ENCODE measurements around the gene USP6NL. TPM values are rescaled to one million over a fixed set of nuclear protein-coding genes. Genes with fewer than 3 reads are reported as not detected.

USP6NL gene
- total and polyA plus RNA-seq, 8 donors = 2.2 to 10.4 (median 5.1) TPM

DNA sequence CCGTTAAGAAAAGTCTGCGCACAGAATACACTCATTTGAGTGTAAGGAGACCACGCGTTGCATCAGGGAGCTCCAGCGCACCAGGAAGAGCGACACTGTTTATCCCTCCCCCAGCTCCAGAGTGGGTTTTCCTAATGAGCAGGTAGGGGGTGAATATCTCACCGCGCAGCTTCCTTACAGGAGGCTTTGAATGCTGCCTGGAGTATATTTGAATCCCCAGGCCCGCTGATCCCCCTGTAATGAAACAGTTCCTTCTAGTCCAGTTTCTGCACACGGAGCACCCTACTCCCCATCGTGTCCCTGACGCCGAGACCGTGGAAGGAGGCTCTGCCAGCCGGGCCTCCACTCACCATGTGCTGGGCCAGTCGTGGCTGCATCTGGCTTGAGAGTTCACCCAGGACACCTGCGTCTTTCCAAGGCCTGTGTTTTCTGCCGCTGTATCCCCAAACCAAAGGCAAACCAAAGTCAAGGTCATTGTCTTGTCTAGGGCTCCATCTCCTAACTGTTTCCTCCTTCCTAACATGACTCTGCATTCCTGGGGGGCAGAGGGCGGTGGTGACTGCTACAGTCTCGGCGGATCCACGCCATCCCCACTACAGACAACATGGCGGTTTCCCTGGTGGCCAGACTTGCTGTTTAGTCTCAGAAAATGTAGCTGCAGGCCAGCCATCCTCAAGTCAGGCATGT, 167.8 kb downstream of the USP6NL start:
- FAIRE-seq (no peak), DNase-seq (no peak), ATAC-seq (no peak)
- H3K27me3 ChIP-seq = no peaks in the 10 kb centered on the region
- H3K27ac ChIP-seq = no peak overlapping the region
- H3K36me3 ChIP-seq = no peaks in the 10 kb centered on the region
- H3K9me3 ChIP-seq = no peaks in the 10 kb centered on the region
- WGBS, 2 donors = 86 to 91% methylated on average over 23 of the region's 23 CpGs
- intact Hi-C loops (cut with DNase I) = no loop called here
- TF ChIP-seq CTCF (IDR thresholded peaks at IDR 0.05) = no peak
- H3K4me1 ChIP-seq = no peaks in the 10 kb centered on the region
- H3K4me3 ChIP-seq = no peak overlapping the region

DNA sequence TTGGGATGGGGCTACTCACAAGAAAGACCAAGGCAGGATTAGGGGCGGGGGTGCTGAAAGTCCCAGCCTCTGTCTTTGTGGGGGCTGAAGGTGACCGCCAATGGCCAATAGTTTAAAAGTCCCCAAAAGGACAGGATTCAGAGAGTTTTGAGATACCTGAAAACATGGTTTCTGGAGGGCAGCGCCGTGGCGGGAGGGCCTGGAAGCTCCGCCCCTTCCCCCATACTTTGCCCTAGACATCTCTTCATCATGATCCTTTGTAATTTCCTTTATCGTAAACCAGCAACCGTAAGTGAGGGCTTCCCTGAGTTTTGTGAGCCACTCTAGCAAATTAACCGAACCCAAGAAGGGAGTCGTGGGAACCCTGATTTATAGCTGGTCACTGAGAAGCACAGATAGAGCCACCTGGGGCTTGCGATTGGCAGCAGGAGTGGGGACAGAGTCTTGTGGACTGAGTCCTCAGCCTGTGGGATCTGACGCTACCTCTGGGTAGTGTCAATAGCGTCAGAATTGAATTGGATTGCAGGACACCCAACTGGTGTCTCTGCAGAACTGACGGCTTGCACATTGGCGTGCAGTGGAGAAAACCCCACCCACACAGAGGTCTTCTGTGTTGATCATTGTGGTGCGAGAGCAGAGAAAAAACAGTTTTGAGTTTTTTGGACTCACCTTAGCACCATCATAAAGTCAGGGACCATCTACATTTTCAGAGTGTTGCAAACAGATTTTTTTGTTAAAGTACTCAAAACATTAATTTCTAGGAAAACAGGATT, 169.3 kb downstream of the USP6NL start:
- intact Hi-C loops (cut with DNase I) = no loop called here
- no peak for DNase-seq
- no peak overlapping the region for H3K27ac ChIP-seq
- TF ChIP-seq CTCF (IDR thresholded peaks at IDR 0.05) = no peak
- H3K27me3 ChIP-seq = peaks cover 0 to 4% (median 0%) of the 10 kb centered on the region in 4 donors
- H3K36me3 ChIP-seq = no peaks in the 10 kb centered on the region
- no peak for FAIRE-seq
- no peaks in the 10 kb centered on the region for H3K4me1 ChIP-seq
- no peaks in the 10 kb centered on the region for H3K9me3 ChIP-seq
- 81 to 85% methylated on average over 16 of the region's 16 CpGs for WGBS, 2 donors
- H3K4me3 ChIP-seq = no peak overlapping the region
- ATAC-seq = no peak

DNA sequence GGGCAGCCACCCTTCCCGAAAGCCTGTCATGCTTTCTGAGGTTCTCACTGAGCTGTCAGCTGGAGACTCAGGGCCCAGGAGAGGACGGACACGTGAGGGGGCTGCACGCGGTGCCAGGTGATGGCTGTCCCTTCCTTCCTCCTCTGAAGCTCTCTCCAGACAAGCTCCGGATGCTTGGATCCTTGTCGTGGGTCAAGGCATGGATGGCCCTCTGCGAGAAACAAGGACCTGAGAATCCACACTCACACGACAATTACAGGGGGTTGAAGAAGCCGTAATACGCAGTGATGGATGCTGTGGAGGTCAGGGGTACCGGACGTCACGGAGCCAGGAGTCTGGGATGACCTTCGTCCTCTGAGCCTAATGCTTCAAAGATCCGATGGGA, 170.3 kb downstream of the USP6NL start:
- intact Hi-C loops (cut with DNase I) = no loop called here
- ATAC-seq (no peak), FAIRE-seq (no peak), DNase-seq (no peak)
- WGBS, 2 donors = 77 to 84% methylated on average over 16 of the region's 16 CpGs
- no peak for TF ChIP-seq CTCF (IDR thresholded peaks at IDR 0.05)
- H3K27ac ChIP-seq = no peak overlapping the region
- no peaks in the 10 kb centered on the region for H3K4me1 ChIP-seq
- H3K27me3 ChIP-seq = peaks cover 0 to 4% (median 0%) of the 10 kb centered on the region in 4 donors
- no peaks in the 10 kb centered on the region for H3K9me3 ChIP-seq
- no peak overlapping the region for H3K4me3 ChIP-seq
- no peaks in the 10 kb centered on the region for H3K36me3 ChIP-seq

DNA sequence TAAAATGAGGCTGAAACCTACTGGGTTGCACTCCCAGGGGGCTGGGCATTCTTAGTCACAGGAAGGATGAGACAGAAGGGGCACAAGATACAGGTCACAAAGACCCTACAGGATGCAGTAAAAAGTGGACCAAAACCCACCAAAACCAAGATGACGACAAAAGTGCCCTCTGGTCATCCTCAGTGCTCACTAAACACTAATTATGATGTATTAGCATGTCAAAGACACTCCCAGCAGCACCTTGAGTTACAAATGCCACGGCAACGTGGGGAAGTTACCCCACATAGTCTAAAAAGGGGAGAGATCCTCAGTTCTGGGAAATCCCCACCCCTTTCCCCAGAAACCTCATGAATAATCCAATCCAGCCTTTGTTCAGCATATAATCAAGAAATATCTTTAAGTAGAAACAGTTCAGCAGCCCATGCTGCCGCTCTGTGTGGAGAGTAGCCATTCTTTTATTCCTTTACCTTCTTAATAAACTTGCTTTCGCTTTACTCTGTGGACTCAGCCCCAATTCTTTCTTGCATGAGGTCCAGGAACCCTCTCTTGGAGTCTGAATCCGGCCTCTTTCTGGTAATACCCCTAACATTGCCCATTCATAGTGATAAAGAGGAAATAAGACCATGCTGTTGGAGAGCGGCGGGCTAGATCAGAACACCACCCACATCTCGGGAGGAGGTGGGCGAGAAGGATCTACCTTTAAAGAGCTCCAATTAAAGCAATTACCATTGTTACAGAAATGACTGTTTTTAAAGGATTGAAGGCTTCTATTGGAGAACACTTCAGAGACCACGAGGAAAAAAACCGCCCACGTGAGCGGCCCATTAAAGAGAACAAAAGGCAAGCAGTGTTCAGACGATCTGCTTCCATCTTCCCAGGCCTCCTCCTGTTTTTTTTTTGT, 170.9 kb downstream of the USP6NL start:
- H3K36me3 ChIP-seq = no peaks in the 10 kb centered on the region
- no peak overlapping the region for H3K27ac ChIP-seq
- TF ChIP-seq CTCF (IDR thresholded peaks at IDR 0.05) = no peak
- H3K9me3 ChIP-seq = no peaks in the 10 kb centered on the region
- 65 to 77% methylated on average over 15 of the region's 15 CpGs for WGBS, 2 donors
- DNase-seq (no peak), FAIRE-seq (no peak), ATAC-seq (no peak)
- intact Hi-C loops (cut with DNase I) = no loop called here
- H3K4me1 ChIP-seq = no peaks in the 10 kb centered on the region
- H3K27me3 ChIP-seq = peaks cover 0 to 4% (median 0%) of the 10 kb centered on the region in 4 donors
- H3K4me3 ChIP-seq = no peak overlapping the region
